A549 (cell line): Measurements from ENCODE around the gene HS3ST3B1. TPM values are rescaled to one million over a fixed set of nuclear protein-coding genes. Genes with fewer than 3 reads are reported as not detected.

Source experiments
- ATAC-seq, 2 experiments: fragments of 200-7000 bp in 1 of 2; fragments of >200 bp in 1 of 2; cut with Nextera tagmentation in 1 of 2; cut with Tn5 transposase in 1 of 2; 3 replicates each; pipeline versions ENCODE4 v1.8.0 to v1.9.1; 2018 to 2020; ENCODE audit warnings: mild to moderate bottlenecking in 1 of 2, moderate library complexity in 1 of 2
- CTCF ChIA-PET: fragments of 300-600 bp; sonication (Branson Sonifier 250); formaldehyde crosslinking; extraction: SDS; loops from one replicate; lab custom pipeline; 2021; ENCODE audit warnings: antibody characterized with exemption, inconsistent platforms; lab: Yijun Ruan, JAX
- POLR2A ChIA-PET: fragments of 350-600 bp; formaldehyde crosslinking; extraction: SDS; loops from one replicate; lab custom pipeline; 2021; ENCODE audit warnings: antibody characterized with exemption, inconsistent platforms; lab: Yijun Ruan, JAX
- DNase-seq, 2 experiments: peaks; one replicate each; pipeline versions ENCODE4 v3.0.0 to v3.0.0-alpha.2; 2011 to 2016; ENCODE audit warnings: low read depth in 1 of 2, low spot score in 1 of 2
- FAIRE-seq: peaks from 2 replicates; lab custom pipeline; 2011; peaks lifted over from hg19 to GRCh38; lab: Jason Lieb, UNC
- H3K27ac ChIP-seq, 2 experiments: fragments of >200 bp; sonication (Bioruptor Twin); formaldehyde crosslinking; 3 replicates each; pipeline ENCODE4 v1.5.1; 2016 to 2017
- H3K4me1 ChIP-seq: fragments of >200 bp; sonication (Bioruptor Twin); formaldehyde crosslinking; 3 replicates; pipeline ENCODE4 v1.6.1; 2016
- H3K4me2 ChIP-seq: fragments of >200 bp; sonication (Bioruptor Twin); formaldehyde crosslinking; 3 replicates; pipeline ENCODE4 v1.6.1; 2016
- H3K4me3 ChIP-seq: fragments of >200 bp; sonication (Bioruptor Twin); formaldehyde crosslinking; 3 replicates; pipeline ENCODE4 v1.5.1; 2016
- H3K9me3 ChIP-seq: fragments of >200 bp; sonication (Bioruptor Twin); formaldehyde crosslinking; 3 replicates; pipeline ENCODE4 v1.6.1; 2016
- ATOH8 ChIP-seq: fragments of 250-450 bp; sonication (Bioruptor Pico); IDR thresholded peaks from 2 replicates; pipeline ENCODE4 v1.5.0; 2020; ENCODE audit warnings: low read depth, mild to moderate bottlenecking, moderate library complexity
- CBX8 ChIP-seq: fragments of 200-600 bp; sonication (generic); IDR thresholded peaks from 2 replicates; pipeline ENCODE4 v1.6.1; 2016
- CHD2 ChIP-seq: fragments of 150-350 bp; IDR thresholded peaks from 2 replicates; pipeline ENCODE4 v1.6.1; 2014; ENCODE audit warnings: low read length; ENCODE audit not compliant: partially characterized antibody
- CHD4 ChIP-seq: fragments of 200-600 bp; sonication (generic); IDR thresholded peaks from 2 replicates; pipeline ENCODE4 v1.6.1; 2016; ENCODE audit warnings: antibody characterized with exemption, mild to moderate bottlenecking, borderline replicate concordance
- E2F6 ChIP-seq: IDR thresholded peaks from 2 replicates; pipeline ENCODE4 v1.6.1; 2012; ENCODE audit warnings: low read depth, borderline replicate concordance
- EHF ChIP-seq: fragments of 250-450 bp; sonication (Bioruptor Pico); IDR thresholded peaks from 2 replicates; pipeline ENCODE4 v1.5.0; 2020; ENCODE audit warnings: mild to moderate bottlenecking
- EHMT2 ChIP-seq: fragments of 200-600 bp; sonication (generic); IDR thresholded peaks from 2 replicates; pipeline ENCODE4 v1.6.1; 2016; ENCODE audit warnings: antibody characterized with exemption, low read depth, mild to moderate bottlenecking, moderate library complexity
- FOSL2 ChIP-seq, 2 experiments: fragments of 450-650 bp in 1 of 2; fragments of >200 bp in 1 of 2; sonication (Bioruptor Twin) in 1 of 2; formaldehyde crosslinking; IDR thresholded peaks; 2 replicates each; pipeline versions ENCODE4 v1.5.0 to v1.6.1; 2016 to 2020; ENCODE audit warnings: mild to moderate bottlenecking in 1 of 2, moderate library complexity in 1 of 2
- HEYL ChIP-seq: fragments of 250-450 bp; sonication (Bioruptor Pico); IDR thresholded peaks from 2 replicates; pipeline ENCODE4 v1.8.0; 2021; ENCODE audit warnings: mild to moderate bottlenecking, moderate library complexity
- HOXA7 ChIP-seq: fragments of 250-450 bp; sonication (Bioruptor Pico); IDR thresholded peaks from 2 replicates; pipeline ENCODE4 v1.5.0; 2020; ENCODE audit warnings: mild to moderate bottlenecking, moderate library complexity
- HOXB5 ChIP-seq: fragments of 250-450 bp; sonication (Bioruptor Pico); IDR thresholded peaks from 2 replicates; pipeline ENCODE4 v1.5.0; 2020; ENCODE audit warnings: mild to moderate bottlenecking, moderate library complexity
- JUNB ChIP-seq: fragments of >200 bp; sonication (Bioruptor Twin); formaldehyde crosslinking; IDR thresholded peaks from 2 replicates; pipeline ENCODE4 v1.6.1; 2016
- KDM1A ChIP-seq: fragments of 200-600 bp; sonication (generic); IDR thresholded peaks from 2 replicates; pipeline ENCODE4 v1.6.1; 2016; ENCODE audit warnings: low read depth, mild to moderate bottlenecking
- KDM5A ChIP-seq: fragments of 200-600 bp; sonication (generic); IDR thresholded peaks from 2 replicates; pipeline ENCODE4 v1.6.1; 2016; ENCODE audit warnings: antibody characterized with exemption, mild to moderate bottlenecking
- MAFK ChIP-seq: fragments of 450-650 bp; IDR thresholded peaks from 2 replicates; pipeline ENCODE4 v1.6.1; 2014; ENCODE audit not compliant: partially characterized antibody
- MAX ChIP-seq: IDR thresholded peaks from 2 replicates; pipeline ENCODE4 v1.6.1; 2012
- MAZ ChIP-seq: fragments of 150-350 bp; IDR thresholded peaks from 2 replicates; pipeline ENCODE4 v1.6.1; 2014; ENCODE audit warnings: antibody characterized with exemption, low read depth, low read length, borderline replicate concordance
- MYC ChIP-seq: IDR thresholded peaks from 2 replicates; pipeline ENCODE4 v1.6.1; 2012; ENCODE audit warnings: mild to moderate bottlenecking, inconsistent platforms, low read length, improper control_type of control experiment, borderline replicate concordance
- NFE2L2 ChIP-seq: fragments of 150-350 bp; conservative IDR thresholded peaks from 2 replicates; pipeline ENCODE4 v1.6.1; 2014; ENCODE audit warnings: low read length
- NR3C1 ChIP-seq: fragments of >200 bp; sonication (Bioruptor Twin); formaldehyde crosslinking; IDR thresholded peaks from 3 replicates; pipeline ENCODE4 v1.6.1; 2017
- PHF8 ChIP-seq: fragments of 200-600 bp; sonication (generic); IDR thresholded peaks from 2 replicates; pipeline ENCODE4 v1.6.1; 2016; ENCODE audit warnings: low read depth, mild to moderate bottlenecking, antibody characterized with exemption, moderate library complexity, borderline replicate concordance
- POLR2A ChIP-seq: IDR thresholded peaks from 2 replicates; pipeline ENCODE4 v1.6.1; 2012; ENCODE audit warnings: mild to moderate bottlenecking, low read length
- RCOR1 ChIP-seq: fragments of 150-350 bp; IDR thresholded peaks from 2 replicates; pipeline ENCODE4 v1.6.1; 2014; ENCODE audit warnings: antibody characterized with exemption, low read length, low read depth
- REST ChIP-seq: fragments of 200-600 bp; sonication (generic); IDR thresholded peaks from 2 replicates; pipeline ENCODE4 v1.6.1; 2016; ENCODE audit warnings: antibody characterized with exemption, mild to moderate bottlenecking, moderate library complexity
- RFX5 ChIP-seq: fragments of 450-650 bp; IDR thresholded peaks from 2 replicates; pipeline ENCODE4 v1.7.1; 2014; ENCODE audit warnings: antibody characterized with exemption, mild to moderate bottlenecking, moderate library complexity
- SREBF2 ChIP-seq: fragments of 450-650 bp; IDR thresholded peaks from 2 replicates; pipeline ENCODE4 v1.6.1; 2014; ENCODE audit warnings: mild to moderate bottlenecking, moderate library complexity
- TFCP2L1 ChIP-seq: fragments of 250-450 bp; sonication (Bioruptor Pico); IDR thresholded peaks from 2 replicates; pipeline ENCODE4 v1.5.0; 2021; ENCODE audit warnings: mild to moderate bottlenecking
- TP53 ChIP-seq: fragments of 250-450 bp; sonication (Bioruptor Pico); IDR thresholded peaks from 2 replicates; pipeline ENCODE4 v1.5.0; 2021; ENCODE audit warnings: mild to moderate bottlenecking, moderate library complexity
- ZFP36 ChIP-seq: fragments of 450-650 bp; IDR thresholded peaks from 2 replicates; pipeline ENCODE4 v1.6.1; 2014; ENCODE audit warnings: borderline replicate concordance; ENCODE audit not compliant: partially characterized antibody
- ZNF302 ChIP-seq: fragments of 250-450 bp; sonication (Bioruptor Pico); IDR thresholded peaks from 2 replicates; pipeline ENCODE4 v1.9.0; 2021; ENCODE audit warnings: inconsistent platforms, mild to moderate bottlenecking, moderate library complexity
- ZSCAN20 ChIP-seq: fragments of 250-450 bp; sonication (Bioruptor Pico); IDR thresholded peaks from 2 replicates; pipeline ENCODE4 v1.8.0; 2022; ENCODE audit warnings: mild to moderate bottlenecking, moderate library complexity
- WGBS: methylation state at CpG from one replicate; pipeline ENCODE4 v1.1.6; 2017; ENCODE audit errors: missing lambda C conversion rate; 5-methylcytosine and 5-hydroxymethylcytosine counted together
- polyA plus RNA-seq, 4 experiments: library from polyadenylated mRNA; depleted of rRNA in 3 of 4; stranded (reverse); fragments of >200 nt; fragmentation: RNase III in 1 of 4; extraction: RNeasy Plus Mini Kit Qiagen cat#74134 plus additional on column Dnase treatment in 1 of 4; gene quantifications; 2 replicates in 3 of 4; 3 replicates in 1 of 4; pipeline ENCODE4 v1.2.3, GENCODE V29; 2011 to 2017

The HS3ST3B1 gene
- polyA plus RNA-seq, 2 of the 4 experiments (the other 2 are of a cell fraction), result 0.15 to 0.44 TPM

- DNase-seq, result no peak
- Histone ChIP-seq H3K4me2 (no peak overlapping the region), H3K4me3 (no peak overlapping the region), H3K27ac (no peak overlapping the region), H3K9me3 (0 out of 3 replicates have a peak, but pooled peaks cover under 1% of the 10 kb centered on the region), H3K4me1 (no peaks in the 10 kb centered on the region)
- TF ChIP-seq CBX8 (no peak), MAX (no peak), KDM5A (no peak), TFCP2L1 (no peak), HOXA7 (no peak), HEYL (CRISPR knock-in tag) (no peak), HOXB5 (CRISPR knock-in tag) (no peak), EHF (CRISPR knock-in tag) (no peak), TP53 (CRISPR knock-in tag) (no peak), CHD2 (no peak), KDM1A (no peak), FOSL2 (IDR thresholded peaks at IDR 0.05) (no peak), FOSL2 (CRISPR knock-in tag; IDR thresholded peaks at IDR 0.05) (no peak), NR3C1 (no peak), POLR2A (no peak), MAZ (no peak), MYC (no peak), SREBF2 (no peak), ZSCAN20 (CRISPR knock-in tag) (no peak), RFX5 (no peak)
- ATAC-seq, result no peak
- ChIA-PET POLR2A (no interaction called here), CTCF (interaction anchor here (1.2 kb wide), 1 partner anchor 71 kb away, joined by 3 read pairs; no protein-coding TSS in a partner anchor)
- no peak for FAIRE-seq
- 26% methylated on average over 10 of the region's 10 CpGs for WGBS
Observed at GRCh38 chr17:14372905-14373613, 72.2 kb downstream of the HS3ST3B1 start.

- peak; percentile 30 to 40; a peak in 4 of 6 replicates for ATAC-seq
- CTCF ChIA-PET, result interaction anchor here (1.2 kb wide), 1 partner anchor 71 kb away, joined by 3 read pairs; no protein-coding TSS in a partner anchor
Observed at GRCh38 chr17:14373614-14374259, 72.9 kb downstream of the HS3ST3B1 start.

More at GRCh38 chr17:14373614-14374259, 72.9 kb downstream of the HS3ST3B1 start:
- Histone ChIP-seq H3K4me2 (no peak overlapping the region), H3K4me1 (no peaks in the 10 kb centered on the region), H3K9me3 (0 out of 3 replicates have a peak, but pooled peaks cover 3% of the 10 kb centered on the region), H3K4me3 (no peak overlapping the region), H3K27ac (no peak overlapping the region)
- TF ChIP-seq REST, result no peak
- TF ChIP-seq CHD4, result no peak
- TF ChIP-seq RCOR1, result no peak
- TF ChIP-seq RFX5, result no peak
- TF ChIP-seq CBX8, result no peak
- no peak for TF ChIP-seq ZNF302
- no peak for TF ChIP-seq CHD2
- TF ChIP-seq MAFK, result no peak
- no peak for TF ChIP-seq EHMT2
- no peak for TF ChIP-seq MAZ
- TF ChIP-seq PHF8, result no peak
- TF ChIP-seq HOXA7, result no peak
- no peak for TF ChIP-seq E2F6
- no peak for TF ChIP-seq NFE2L2
- TF ChIP-seq ZFP36, result no peak
- no peak for TF ChIP-seq SREBF2
- TF ChIP-seq HEYL (CRISPR knock-in tag), result no peak
- no peak for TF ChIP-seq FOSL2 (IDR thresholded peaks at IDR 0.05)
- no peak for TF ChIP-seq FOSL2 (CRISPR knock-in tag; IDR thresholded peaks at IDR 0.05)
- no peak for TF ChIP-seq ATOH8 (CRISPR knock-in tag)
- TF ChIP-seq JUNB, result no peak
- POLR2A ChIA-PET, result no interaction called here
- DNase-seq (peak in 1 of 2 experiments; percentile 10), FAIRE-seq (no peak)
- WGBS, result 49% methylated on average over 8 of the region's 8 CpGs
